Globus pallidus (tissue), 1 donor: ENCODE data around the gene HMCN2.

Experiments
- DNase-seq: peaks from one replicate; pipeline ENCODE4 v3.0.0-alpha.2; 2015; ENCODE audit warnings: low spot score

The HMCN2 gene

DNA sequence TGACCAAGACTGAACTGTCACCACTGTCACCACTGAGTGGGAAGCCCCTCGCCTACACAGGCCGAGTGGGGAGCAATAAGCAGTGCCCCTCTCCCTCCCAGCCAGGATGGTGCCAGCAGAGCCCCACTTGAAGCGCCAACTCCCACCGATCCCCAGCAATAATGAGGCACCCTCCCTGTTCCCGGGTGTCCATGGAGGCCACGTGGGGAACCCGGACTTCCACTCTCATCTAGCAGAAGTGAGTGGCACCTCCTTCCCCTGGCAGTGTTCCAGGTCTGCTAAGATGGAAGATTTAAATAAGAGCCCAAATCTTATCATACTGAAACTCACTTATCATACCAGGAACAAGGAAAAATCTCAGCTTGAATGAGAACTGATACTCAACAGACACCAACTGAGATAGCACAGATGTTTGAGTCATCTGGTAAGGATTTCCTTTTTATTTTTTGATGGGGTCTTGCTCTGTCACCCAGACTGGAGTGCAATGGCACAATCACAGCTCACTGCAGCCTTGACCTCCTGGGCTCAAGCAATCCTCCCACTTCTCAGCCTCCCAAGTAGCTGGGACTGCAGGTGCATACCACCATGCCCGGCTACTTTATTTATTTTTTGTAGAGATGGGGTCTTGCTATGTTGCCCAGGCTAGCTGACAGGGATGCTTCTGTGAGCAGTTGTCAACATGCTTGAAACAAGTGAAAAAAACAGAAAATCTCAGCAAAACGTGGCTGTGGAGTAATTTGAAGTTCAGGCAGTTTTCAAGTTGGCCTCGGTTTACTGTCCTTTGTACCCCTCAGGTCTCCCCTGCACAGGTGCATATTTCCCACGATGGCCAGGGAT is 149.6 kb downstream of the HMCN2 start:
- DNase-seq = no peak

DNA sequence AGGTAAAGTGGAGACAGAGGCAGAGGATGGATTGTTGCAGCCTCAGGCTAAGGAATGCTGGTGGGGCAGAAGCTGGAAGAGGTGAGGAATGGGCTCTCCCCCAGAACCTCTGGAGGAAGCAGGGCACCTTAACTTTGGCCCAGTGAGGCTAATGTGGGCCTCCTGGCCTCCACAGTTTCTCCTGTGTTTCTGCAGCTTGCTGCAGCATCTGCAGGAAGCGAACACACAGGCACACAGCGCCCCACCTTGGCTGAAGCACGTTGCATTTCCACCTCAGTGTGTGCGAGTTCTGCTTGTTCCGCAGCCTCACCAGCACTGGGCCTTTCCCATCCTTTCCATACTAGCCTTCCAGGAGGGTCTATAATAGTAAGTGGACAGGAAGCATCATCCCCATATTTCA is 152.0 kb downstream of the HMCN2 start:
- DNase-seq = no peak

DNA sequence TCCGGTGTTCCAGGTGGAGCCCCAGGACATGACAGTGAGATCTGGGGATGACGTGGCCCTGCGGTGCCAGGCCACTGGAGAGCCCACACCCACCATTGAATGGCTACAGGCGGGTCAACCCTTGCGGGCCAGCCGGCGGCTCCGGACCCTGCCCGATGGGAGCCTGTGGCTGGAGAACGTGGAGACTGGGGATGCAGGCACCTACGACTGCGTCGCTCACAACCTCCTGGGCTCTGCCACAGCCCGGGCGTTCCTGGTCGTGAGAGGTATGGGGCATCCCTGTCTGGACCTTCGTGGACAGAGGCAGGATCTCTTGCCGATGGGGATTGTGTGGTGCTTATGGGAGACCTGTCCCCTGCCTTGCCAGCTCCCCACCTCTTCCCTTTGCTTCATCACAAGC is 153.2 kb downstream of the HMCN2 start:
- DNase-seq = no peak

DNA sequence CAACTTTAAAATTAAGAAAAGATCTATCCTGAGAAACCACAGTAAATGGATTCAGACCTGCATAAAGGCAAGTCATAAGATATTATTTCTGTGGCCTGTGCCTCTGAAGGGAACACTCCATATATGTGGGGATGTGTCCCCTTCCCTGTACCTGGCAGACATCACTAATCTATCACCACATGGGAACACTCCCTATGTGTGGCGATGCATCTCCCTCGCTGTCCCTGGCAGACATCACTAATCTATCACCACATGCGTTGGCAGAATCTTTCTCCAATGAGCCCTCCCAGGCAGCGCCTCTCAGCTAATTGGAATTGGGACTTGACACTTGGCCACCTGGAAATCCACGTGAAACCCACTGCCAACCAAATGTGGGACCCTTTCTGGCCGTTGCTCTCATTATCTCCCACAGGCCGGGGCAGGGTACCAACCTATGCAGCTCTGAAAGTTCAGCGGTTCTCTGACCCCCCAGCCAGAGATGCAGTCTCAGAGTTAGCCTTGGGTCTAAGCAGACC is 154.0 kb downstream of the HMCN2 start:
- no peak for DNase-seq

DNA sequence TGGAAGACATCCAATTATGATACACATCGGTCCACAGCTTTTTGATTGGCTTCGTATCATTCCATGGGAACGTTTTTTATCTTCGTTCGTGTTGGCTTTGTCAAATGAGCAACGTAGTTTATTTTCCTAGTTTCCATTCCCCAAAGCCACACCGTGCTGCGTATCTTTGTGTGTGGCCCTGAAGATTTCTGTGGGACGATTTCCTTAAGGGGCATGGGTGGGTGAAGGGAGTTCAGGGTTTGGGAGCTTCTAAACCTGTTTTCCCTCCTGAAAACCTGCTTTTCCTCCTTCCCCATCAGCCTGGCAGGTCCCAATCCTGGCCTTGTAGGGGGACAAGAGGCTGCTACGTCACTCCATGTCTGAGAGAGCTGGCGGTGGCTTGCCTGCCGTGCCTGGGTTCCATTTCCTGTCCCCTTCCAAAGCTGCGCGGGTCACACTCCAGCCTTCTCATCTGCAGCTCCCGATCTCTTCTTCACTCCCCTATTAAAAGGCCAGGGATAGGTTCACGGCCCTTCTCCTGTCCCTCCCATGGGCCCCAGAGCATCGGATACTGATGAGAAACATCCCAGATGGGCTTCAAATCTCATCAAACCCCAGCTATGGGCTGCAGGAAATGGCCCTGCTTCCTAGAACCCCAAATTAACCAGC is 155.7 kb downstream of the HMCN2 start:
- DNase-seq = no peak

DNA sequence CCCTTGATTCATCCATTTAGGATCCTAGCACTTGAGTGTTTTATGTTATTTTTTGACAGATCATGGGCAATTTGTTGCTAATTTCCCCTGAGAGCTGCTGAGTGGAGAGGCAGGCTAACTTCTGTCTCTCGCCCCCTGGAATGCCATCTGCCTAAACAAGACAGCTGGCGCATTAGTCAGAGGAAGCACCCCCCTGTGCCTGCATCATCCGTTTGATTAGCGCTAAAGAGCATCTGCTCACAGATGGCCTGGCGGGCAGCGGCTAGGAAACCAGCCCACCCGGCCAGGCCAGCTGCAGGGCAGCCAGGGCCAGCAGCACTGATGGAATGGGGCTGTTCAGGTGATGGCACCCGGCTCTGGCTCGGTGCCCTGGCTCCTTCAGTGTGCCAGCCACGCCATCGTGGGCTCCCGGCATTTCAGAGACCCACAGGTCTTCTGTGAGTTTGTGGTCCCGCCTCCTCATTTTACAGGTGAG is 156.3 kb downstream of the HMCN2 start:
- DNase-seq = no peak

DNA sequence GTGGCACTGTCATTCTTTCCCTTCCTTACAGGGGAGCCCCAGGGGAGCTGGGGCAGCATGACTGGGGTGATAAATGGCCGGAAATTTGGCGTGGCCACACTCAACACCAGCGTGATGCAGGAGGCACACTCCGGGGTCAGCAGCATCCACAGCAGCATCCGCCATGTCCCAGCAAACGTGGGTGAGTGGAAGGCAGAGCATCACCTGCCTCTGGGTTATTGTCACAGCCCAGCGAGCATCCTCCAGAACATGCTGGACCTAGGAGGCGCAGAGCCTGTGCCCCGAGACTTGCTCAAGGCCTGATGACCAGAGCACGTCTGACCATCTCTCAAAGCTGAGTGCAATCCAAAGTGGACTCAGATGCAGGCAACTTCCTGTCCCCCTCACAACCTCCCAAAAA is 157.0 kb downstream of the HMCN2 start:
- DNase-seq = no peak

DNA sequence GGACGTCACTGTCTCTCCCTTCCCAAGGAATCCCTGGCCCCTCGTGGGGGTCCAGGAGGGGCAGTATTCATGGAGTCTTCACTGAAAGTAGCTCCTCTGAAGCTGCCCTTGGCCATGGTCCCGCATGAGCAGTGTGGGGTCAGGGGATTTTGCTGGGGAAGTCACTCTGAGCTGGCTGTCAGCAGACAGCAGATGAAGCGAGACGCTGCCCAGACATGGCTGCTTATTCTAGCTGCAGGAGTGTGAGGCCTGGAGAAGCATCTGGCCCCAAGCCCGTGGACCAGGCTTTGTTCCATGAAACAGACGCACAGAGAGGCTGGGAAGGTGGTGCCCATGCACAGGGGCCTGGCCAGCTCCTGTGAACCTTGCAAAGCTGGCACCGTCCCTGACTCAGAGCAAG is 157.7 kb downstream of the HMCN2 start:
- DNase-seq = no peak

DNA sequence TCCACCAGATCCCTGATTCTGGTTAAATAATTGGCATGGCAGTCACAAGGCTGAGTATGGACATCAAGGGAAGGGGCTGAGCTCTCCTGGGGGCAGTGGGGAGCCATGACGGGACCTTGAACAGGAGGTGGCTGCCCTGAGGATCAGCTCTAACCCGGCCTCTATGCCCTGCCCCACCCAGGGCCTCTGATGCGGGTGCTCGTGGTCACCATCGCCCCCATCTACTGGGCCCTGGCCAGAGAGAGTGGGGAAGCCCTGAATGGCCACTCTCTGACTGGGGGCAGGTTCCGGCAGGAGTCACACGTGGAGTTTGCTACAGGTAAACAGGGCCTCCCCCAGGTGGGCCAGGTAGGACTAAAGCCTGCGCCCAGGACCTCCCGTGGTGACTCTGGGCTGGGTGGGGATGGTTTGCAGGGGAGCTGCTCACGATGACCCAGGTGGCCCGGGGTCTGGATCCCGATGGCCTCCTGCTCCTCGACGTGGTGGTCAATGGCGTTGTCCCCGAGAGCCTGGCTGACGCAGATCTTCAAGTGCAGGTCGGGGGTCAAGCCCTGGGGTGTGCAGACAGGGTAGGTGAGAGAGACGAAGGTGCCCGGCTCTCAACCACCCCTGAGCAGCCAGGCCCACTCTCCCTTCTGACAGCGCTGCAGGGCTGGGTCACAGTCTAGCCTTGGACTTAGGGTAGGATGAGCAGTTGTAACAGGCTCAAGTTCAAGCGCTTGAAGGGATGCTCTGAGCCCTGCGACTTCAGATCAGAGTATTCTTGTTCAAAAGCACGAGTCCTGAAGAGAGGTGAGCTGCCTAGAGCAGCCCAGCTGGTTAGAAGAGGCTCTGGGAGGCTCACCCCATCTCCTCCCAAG is 159.3 kb downstream of the HMCN2 start:
- DNase-seq = no peak

DNA sequence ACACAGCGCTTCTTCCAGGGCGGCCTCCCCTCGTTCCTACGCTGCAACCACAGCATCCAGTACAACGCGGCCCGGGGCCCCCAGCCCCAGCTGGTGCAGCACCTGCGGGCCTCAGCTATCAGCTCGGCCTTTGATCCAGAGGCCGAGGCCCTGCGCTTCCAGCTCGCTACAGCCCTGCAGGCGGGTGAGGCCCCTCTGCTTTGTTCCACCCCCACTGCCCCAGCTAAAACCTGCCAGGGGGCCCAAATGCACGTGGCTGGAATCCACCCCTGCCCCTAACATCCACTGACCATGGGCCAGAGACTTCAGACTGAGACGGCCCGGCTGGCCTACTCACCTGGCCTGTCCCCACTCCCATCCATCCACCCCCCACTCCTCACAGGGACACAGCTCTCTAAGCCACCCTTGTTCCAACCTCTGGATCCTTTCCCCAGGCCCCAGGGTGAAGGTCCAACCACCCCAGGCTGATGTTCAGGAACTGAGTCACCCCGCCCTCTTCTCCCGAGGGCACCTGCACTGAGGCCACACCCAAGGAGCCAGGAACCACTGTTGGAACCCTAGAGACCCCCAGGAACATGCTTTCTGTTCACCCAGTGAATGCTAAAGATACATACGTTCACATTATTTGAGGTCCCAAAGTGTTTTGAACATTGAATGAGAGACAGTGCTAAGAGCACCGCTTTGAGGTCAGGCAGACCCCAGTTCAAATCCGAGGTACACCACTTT is 160.3 kb downstream of the HMCN2 start:
- DNase-seq = no peak

DNA sequence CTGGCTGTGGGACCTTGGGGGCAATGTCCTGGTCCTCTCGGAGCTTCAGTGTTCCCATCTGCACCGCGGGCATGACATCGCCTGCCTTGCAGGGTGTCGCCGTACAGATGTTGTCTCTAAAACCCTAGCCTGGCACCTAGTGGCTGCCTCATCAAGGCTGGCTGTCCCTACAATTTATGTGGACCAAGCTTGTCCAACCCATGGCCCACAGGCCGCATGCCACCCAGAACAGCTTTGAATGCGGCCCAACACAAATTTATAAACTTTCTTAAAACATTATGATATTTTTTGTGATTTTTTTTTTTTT is 160.9 kb downstream of the HMCN2 start:
- DNase-seq = no peak

DNA sequence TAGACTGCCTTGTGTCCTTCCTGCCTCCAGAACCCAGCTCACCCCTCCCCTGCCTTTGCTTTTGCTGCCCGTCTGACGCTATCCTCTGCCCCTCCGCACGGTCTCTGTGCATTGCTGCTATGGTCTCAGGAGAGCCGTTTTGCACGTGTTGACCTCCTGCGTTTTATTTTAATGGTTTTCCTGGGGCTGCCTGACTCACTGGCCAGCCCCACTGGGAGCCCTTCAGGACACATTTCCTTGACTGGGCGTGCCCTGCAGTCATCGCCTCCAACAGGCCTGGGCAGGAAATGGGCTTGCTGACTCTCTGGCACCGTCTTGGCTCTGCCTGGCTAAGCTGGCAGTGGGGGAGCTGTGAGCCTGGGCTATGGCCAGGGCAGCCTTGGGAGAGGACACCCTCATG is 161.3 kb downstream of the HMCN2 start:
- no peak for DNase-seq

DNA sequence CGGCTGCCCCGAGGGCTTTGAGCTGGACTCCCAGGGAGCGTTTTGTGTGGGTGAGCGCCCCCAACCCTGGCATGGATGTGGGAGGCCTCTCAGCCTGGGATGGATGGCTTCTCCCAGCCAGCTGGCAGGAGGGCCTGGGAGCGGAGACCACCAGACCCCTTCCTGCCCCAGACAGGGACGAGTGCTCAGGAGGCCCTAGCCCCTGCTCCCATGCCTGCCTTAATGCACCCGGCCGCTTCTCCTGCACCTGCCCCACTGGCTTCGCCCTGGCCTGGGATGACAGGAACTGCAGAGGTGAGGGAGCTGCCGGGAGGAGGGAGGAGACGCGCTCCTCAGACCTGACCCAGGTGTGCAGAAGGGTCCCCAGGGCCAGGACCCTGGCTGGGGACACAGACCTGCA is 161.8 kb downstream of the HMCN2 start:
- no peak for DNase-seq

DNA sequence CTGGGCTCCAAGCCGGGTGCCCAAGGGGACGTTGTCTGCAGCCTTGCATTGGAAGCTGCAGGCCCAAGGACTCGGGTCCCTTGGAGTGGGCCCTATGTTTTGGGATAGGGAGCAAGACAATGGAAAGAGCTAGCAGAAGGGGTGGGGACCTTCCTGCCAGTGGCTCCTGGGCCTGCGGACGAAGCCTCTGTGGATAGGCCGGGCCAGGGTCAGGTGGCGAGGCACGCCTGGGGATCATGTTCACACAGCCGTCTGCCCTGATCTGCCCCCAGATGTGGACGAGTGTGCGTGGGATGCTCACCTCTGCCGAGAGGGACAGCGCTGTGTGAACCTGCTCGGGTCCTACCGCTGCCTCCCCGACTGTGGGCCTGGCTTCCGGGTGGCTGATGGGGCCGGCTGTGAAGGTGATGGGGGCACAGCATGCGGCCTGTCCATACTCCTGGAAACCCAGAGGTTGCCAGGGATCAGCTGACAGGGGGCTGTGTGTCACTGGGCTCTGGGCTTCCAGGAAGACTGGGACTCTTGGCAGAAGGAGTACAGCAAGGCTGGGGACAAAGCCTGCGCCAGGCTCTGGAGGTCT is 162.6 kb downstream of the HMCN2 start:
- DNase-seq = no peak

DNA sequence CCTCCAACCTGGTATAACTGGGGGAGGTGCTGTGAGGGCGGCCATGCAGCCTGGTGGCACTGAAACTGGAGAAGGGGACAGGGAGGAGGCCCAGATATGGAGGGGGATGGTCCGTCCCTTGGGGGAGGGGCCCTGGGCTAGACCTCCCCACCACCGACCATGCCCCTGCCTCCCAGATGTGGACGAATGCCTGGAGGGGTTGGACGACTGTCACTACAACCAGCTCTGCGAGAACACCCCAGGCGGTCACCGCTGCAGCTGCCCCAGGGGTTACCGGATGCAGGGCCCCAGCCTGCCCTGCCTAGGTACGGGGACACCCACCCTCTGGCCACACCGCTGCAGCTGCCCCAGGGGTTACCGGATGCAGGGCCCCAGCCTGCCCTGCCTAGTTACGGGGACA is 163.8 kb downstream of the HMCN2 start:
- DNase-seq = no peak

DNA sequence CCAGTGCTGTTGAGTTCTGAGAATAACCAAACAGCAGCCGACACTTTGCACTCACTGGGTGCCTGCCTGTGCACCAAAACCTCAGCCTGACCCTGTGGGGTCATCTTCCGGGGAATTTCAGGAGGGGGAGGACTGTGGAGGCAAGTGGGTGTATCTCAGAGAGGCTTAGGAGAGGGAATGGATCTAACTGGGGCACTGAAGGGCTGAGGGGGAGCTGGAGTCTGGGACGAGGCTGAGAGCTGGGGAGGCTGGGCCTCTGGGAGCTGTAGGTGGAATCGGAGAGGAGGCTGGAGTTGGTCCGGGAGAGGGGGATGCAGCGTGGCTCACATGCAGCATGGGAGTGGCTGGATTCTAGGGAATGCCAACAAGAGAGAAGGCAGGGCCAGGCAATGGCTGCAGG is 164.3 kb downstream of the HMCN2 start:
- DNase-seq = no peak

DNA sequence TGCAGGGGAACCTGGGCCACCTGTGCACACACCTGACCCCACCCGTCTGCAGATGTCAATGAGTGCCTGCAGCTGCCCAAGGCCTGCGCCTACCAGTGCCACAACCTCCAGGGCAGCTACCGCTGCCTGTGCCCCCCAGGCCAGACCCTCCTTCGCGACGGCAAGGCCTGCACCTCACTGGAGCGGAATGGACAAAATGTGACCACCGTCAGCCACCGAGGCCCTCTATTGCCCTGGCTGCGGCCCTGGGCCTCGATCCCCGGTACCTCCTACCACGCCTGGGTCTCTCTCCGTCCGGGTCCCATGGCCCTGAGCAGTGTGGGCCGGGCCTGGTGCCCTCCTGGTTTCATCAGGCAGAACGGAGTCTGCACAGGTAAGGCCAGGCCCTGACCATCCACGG is 164.7 kb downstream of the HMCN2 start:
- no peak for DNase-seq

DNA sequence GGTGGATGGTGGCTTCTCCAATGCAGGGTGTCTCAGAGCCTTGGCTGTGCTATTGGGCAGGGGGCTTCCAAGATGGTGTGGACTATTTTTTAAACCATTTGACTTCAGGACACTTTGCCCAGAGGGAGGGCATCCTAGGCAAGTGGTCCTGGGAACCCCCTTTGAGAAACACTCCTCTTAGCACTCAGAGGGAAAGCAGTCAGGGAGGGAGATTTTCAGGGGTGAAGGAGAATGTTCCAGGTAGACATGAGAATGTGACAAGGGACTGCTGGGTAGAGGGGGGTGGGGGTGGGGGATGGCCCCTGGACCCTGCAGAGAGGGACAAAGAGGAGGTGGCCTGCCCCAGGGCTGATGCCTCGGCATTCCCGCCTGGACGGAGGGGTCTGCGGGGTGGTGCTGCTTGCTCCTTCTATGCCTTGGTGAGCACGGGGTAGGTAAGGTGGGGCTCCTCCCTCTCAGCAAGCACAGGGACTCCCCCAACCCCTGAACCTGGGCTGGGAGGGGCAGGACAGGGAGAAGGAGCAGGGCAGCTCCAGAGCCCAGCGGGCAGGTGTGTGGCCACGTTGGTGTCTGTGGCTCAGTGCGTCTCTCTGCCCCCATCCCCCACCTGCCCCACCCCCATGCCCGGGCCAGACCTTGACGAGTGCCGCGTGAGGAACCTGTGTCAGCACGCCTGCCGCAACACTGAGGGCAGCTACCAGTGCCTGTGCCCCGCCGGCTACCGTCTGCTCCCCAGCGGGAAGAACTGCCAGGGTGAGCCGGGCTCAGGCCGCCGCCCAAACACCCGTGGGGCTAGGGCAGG is 165.4 kb downstream of the HMCN2 start:
- no peak for DNase-seq

DNA sequence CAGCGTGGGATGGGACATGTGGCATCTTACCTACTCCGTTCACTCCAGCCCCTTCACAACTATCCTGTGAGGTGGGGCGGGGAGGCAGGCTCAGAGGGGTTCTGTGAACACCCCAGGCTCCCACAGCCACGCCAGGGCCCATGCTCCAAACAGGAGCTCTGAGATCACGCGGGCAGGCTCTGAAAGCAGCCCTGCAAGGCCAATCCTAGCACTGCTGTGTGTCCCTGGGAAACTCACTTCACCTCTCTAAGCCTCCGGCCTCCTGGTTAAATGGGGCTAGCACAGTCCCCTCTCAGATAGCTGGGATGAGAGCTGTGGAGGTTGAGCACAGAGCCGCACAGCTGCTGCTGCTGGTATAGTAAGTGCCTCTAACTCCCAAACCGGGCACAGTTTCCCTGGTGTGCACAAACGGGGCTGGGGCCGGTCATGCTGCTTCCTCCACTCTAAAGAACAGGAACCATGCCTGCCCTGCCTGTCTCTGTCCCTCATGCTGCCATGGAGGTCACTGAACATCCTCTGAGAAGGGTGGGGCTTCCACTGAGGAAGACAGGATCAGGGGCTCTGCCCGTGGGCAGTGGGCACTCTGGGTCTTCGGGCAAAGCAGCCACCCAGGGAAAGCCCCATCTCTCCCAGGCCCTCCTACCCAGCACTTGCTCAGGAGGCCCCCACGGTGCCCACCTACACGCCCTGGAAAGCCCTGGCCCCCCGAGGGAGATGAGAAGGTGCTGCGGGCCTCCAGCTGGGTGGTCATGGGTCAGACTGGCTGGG is 166.2 kb downstream of the HMCN2 start:
- DNase-seq = no peak

DNA sequence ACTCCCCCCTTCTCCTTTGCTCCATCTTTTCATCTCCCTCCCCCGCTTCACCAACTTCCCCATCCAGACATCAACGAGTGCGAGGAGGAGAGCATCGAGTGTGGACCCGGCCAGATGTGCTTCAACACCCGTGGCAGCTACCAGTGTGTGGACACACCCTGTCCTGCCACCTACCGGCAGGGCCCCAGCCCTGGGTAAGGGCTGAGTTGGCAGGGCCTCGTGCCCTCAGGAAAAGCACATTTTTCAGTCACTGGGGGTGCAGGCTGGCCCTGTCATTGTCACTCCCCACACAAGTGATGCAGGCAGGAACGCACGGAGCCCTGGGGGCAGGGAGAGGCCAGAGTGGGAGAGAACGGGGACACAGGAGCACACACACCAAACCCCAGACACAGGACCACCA is 166.8 kb downstream of the HMCN2 start:
- DNase-seq = no peak
